Fibroblast of peridontal ligament (primary cell): ENCODE measurements around the gene SYT2.
"Not testable (repeated sequence)": the region's sequence is repeated elsewhere in the genome, so short reads cannot be mapped to it uniquely, and the experiment has no call there.

Source experiments
- DNase-seq: peaks from one replicate; pipeline ENCODE4 v3.0.0-alpha.2; 2010; ENCODE audit errors: extremely low read depth

SYT2 gene

DNA sequence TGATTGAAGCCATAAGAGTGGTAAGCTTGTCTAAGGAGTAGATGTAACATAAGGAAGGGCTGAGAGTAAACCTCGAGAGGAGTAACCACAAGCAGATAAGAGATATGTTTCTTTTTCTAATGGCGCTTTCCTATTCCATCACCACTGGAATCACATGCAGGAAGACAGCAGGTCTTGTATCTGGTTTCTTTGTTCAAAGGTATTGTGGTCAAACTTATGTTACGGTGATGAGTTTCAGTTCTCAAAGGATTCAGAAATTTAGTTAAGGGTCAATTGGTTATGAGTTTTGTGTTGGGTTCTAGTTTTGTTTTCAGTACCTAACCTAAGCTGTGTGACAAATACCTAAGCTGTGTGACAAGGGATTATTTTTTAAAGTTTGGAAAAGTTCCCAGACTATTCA, 163.5 kb downstream of the SYT2 start:
- not testable (repeated sequence) for DNase-seq

DNA sequence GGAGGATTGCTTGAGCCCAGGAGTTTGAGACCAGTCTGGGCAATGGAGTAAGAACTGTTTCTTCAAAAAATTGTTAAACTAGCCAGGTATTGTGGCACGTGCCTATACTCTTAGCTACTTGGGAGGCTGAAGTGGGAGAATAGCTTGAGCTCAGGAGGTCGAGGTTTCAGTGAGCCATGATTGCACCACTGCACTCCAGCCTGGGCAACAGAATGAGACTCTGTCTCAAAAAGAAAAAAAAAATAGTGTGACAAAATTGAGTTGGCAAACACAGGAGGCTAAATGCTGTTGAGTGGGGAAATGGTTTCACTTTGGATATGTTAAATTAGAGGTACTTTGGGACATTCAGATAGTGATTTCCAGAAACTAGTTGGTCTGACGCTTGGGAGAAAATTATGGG, 163.9 kb downstream of the SYT2 start:
- DNase-seq, result not testable (repeated sequence)

- DNase-seq, result not testable (repeated sequence)
These were observed 164.5 kb downstream of the SYT2 start for GRCh38 chr1:202545647-202546303.

DNA sequence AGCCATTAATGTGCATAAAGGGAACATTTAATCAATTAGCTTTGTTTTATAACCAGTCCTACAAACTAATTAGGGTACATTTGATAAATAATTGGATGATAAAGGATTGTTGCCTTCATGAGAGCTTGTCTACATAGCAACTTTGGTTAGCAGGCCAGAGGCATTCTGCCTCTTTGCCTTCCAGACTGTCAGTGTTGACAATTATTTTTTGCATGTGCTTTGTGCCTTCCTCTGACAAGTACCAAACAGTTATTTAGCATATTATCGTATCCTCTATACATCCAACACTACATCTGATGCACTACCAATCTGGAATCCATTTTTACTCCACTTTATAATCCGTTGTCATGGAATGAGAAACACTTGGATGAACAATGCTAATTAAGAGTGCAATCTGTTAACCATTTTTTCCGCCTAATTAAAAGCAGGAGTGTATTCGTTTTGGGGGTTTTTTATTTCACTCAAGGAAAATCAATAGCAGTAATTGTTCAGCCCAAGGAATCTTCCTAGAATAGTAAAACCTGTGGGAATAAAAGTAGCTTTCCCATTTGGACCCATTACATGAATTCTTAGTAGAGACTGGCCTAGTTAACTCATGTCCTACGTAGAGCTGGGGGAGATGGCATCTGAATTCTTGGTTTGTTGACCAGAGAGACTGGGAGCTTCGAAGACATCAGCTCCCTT, 165.3 kb downstream of the SYT2 start:
- not testable (repeated sequence) for DNase-seq

GRCh38 chr1:202543537-202543936, 166.7 kb downstream of the SYT2 start:
- not testable (repeated sequence) for DNase-seq

- not testable (repeated sequence) for DNase-seq
These were observed 167.8 kb downstream of the SYT2 start for GRCh38 chr1:202542415-202542814.

- DNase-seq, result not testable (repeated sequence)
These were observed 169.4 kb downstream of the SYT2 start for GRCh38 chr1:202540858-202541257.
